ENCODE data around the gene MAP3K1.
A peak's percentile ranks its signal among the peaks of the same experiment; 100 is the strongest.

Gene MAP3K1

DNA sequence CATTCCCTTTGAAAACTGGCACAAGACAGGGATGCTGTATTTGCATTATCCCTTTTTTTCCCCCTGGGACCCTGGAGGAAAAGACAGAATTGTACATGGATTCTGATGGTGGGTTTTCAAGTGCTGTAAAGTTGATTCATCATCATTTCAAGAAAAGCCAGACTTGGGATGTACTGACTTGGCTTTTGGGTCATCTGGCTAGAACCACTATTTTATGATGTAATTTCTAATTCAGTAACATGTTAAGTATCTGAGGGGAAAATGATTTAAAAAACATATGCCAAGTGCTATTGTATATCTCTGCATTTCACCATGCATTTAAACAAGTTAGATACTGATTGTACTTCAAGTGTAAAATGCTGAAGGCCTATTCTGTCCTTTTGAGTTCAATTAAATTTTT is 15.2 kb upstream of the MAP3K1 start:
- no peaks in the 10 kb centered on the region for H3K27me3 ChIP-seq (ENCODE audit: control insufficient read depth, insufficient read depth, low read length)
- H3K9me3 ChIP-seq (ENCODE audit: control insufficient read depth, insufficient read depth, low read length) = no peaks in the 10 kb centered on the region
- no peaks in the 10 kb centered on the region for H3K36me3 ChIP-seq (ENCODE audit: control insufficient read depth, insufficient read depth, low read length)
- H3K4me1 ChIP-seq (ENCODE audit: control insufficient read depth, insufficient read depth, low read length) = no peaks in the 10 kb centered on the region
- DNase-seq (ENCODE audit: low read depth, low spot score) = no peak
- H3K27ac ChIP-seq (ENCODE audit: low read length) = no peak overlapping the region
- no peak overlapping the region for H3K4me3 ChIP-seq (ENCODE audit: low read length)

GRCh38 chr5:56801256-56801655 is 14.1 kb upstream of the MAP3K1 start:
- no peak overlapping the region for H3K4me3 ChIP-seq (ENCODE audit: low read length)
- H3K36me3 ChIP-seq (ENCODE audit: control insufficient read depth, insufficient read depth, low read length) = no peaks in the 10 kb centered on the region
- no peak for DNase-seq (ENCODE audit: low read depth, low spot score)
- WGBS (ENCODE audit: insufficient coverage, insufficient read length) = no CpG with 5 or more reads among the region's 3 CpGs
- no peaks in the 10 kb centered on the region for H3K27me3 ChIP-seq (ENCODE audit: control insufficient read depth, insufficient read depth, low read length)
- H3K27ac ChIP-seq (ENCODE audit: low read length) = no peak overlapping the region
- no peaks in the 10 kb centered on the region for H3K4me1 ChIP-seq (ENCODE audit: control insufficient read depth, insufficient read depth, low read length)
- no peaks in the 10 kb centered on the region for H3K9me3 ChIP-seq (ENCODE audit: control insufficient read depth, insufficient read depth, low read length)

DNA sequence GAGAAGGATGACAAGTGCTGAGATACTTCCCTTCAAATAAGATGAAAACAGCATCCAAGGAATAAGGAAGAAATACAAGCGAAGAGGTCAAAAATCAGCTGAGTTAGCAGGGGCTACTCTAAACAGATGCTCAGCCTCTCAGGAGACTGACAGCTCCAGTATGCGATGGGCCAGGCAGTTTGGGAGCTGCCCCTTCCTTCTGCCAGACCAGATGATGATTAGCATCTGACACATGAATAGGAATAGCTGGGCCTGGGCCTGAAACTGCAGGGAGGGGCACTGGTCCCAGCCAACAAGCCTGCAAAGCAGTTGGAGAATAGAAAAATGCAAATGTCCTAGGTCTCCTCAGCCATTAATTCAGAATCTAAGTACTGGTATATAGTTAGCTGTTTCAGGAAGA is 13.1 kb upstream of the MAP3K1 start:
- DNase-seq (ENCODE audit: low read depth, low spot score) = no peak
- WGBS (ENCODE audit: insufficient coverage, insufficient read length) = no CpG with 5 or more reads among the region's 2 CpGs
- Histone ChIP-seq H3K9me3 (ENCODE audit: control insufficient read depth, insufficient read depth, low read length) (no peaks in the 10 kb centered on the region), H3K27ac (ENCODE audit: low read length) (no peak overlapping the region), H3K36me3 (ENCODE audit: control insufficient read depth, insufficient read depth, low read length) (no peaks in the 10 kb centered on the region), H3K27me3 (ENCODE audit: control insufficient read depth, insufficient read depth, low read length) (no peaks in the 10 kb centered on the region), H3K4me3 (ENCODE audit: low read length) (no peak overlapping the region), H3K4me1 (ENCODE audit: control insufficient read depth, insufficient read depth, low read length) (no peaks in the 10 kb centered on the region)

DNA sequence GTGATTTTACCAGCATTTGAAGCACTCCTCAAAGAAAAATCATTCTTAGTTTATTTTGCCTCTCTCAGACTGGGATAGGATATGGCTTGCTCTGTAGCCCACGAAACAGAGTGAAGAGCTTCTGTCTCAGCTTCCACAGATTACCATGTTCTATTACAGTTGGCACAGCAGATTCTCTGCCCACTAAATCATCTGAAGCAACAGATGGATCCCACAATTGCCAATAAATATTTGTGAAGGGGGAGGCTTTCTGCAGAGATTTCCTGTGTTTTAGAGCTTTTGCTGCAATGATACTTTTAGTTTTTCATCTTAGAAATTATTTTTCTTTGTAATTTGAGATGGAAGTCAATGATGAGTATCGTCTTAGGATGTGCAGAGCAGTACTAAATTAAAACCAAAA is 12.3 kb upstream of the MAP3K1 start:
- H3K9me3 ChIP-seq (ENCODE audit: control insufficient read depth, insufficient read depth, low read length) = no peaks in the 10 kb centered on the region
- H3K27ac ChIP-seq (ENCODE audit: low read length) = no peak overlapping the region
- H3K4me3 ChIP-seq (ENCODE audit: low read length) = no peak overlapping the region
- no CpG with 5 or more reads among the region's 2 CpGs for WGBS (ENCODE audit: insufficient coverage, insufficient read length)
- no peaks in the 10 kb centered on the region for H3K27me3 ChIP-seq (ENCODE audit: control insufficient read depth, insufficient read depth, low read length)
- H3K36me3 ChIP-seq (ENCODE audit: control insufficient read depth, insufficient read depth, low read length) = no peaks in the 10 kb centered on the region
- H3K4me1 ChIP-seq (ENCODE audit: control insufficient read depth, insufficient read depth, low read length) = no peaks in the 10 kb centered on the region
- DNase-seq (ENCODE audit: low read depth, low spot score) = no peak

GRCh38 chr5:56803894-56804293 is 11.5 kb upstream of the MAP3K1 start:
- DNase-seq (ENCODE audit: low read depth, low spot score) = no peak
- Histone ChIP-seq H3K4me1 (ENCODE audit: control insufficient read depth, insufficient read depth, low read length) (no peaks in the 10 kb centered on the region), H3K27ac (ENCODE audit: low read length) (no peak overlapping the region), H3K9me3 (ENCODE audit: control insufficient read depth, insufficient read depth, low read length) (no peaks in the 10 kb centered on the region), H3K4me3 (ENCODE audit: low read length) (no peak overlapping the region), H3K27me3 (ENCODE audit: control insufficient read depth, insufficient read depth, low read length) (no peaks in the 10 kb centered on the region), H3K36me3 (ENCODE audit: control insufficient read depth, insufficient read depth, low read length) (no peaks in the 10 kb centered on the region)
- no CpG with 5 or more reads among the region's 1 CpG for WGBS (ENCODE audit: insufficient coverage, insufficient read length)

GRCh38 chr5:56807679-56808078 is 7.7 kb upstream of the MAP3K1 start:
- Histone ChIP-seq H3K27ac (ENCODE audit: low read length) (no peak overlapping the region), H3K4me3 (ENCODE audit: low read length) (no peak overlapping the region), H3K36me3 (ENCODE audit: control insufficient read depth, insufficient read depth, low read length) (no peaks in the 10 kb centered on the region), H3K9me3 (ENCODE audit: control insufficient read depth, insufficient read depth, low read length) (no peaks in the 10 kb centered on the region), H3K4me1 (ENCODE audit: control insufficient read depth, insufficient read depth, low read length) (no peaks in the 10 kb centered on the region), H3K27me3 (ENCODE audit: control insufficient read depth, insufficient read depth, low read length) (no peaks in the 10 kb centered on the region)
- DNase-seq (ENCODE audit: low read depth, low spot score) = no peak
- no CpG with 5 or more reads among the region's 5 CpGs for WGBS (ENCODE audit: insufficient coverage, insufficient read length)

- no peaks in the 10 kb centered on the region for H3K4me1 ChIP-seq (ENCODE audit: control insufficient read depth, insufficient read depth, low read length)
- no peaks in the 10 kb centered on the region for H3K9me3 ChIP-seq (ENCODE audit: control insufficient read depth, insufficient read depth, low read length)
- no peak overlapping the region for H3K4me3 ChIP-seq (ENCODE audit: low read length)
- no peaks in the 10 kb centered on the region for H3K27me3 ChIP-seq (ENCODE audit: control insufficient read depth, insufficient read depth, low read length)
- H3K36me3 ChIP-seq (ENCODE audit: control insufficient read depth, insufficient read depth, low read length) = no peaks in the 10 kb centered on the region
- H3K27ac ChIP-seq (ENCODE audit: low read length) = no peak overlapping the region
- DNase-seq (ENCODE audit: low read depth, low spot score) = no peak
- no CpG with 5 or more reads among the region's 4 CpGs for WGBS (ENCODE audit: insufficient coverage, insufficient read length)
These were observed 7.1 kb upstream of the MAP3K1 start for GRCh38 chr5:56808211-56808610.

DNA sequence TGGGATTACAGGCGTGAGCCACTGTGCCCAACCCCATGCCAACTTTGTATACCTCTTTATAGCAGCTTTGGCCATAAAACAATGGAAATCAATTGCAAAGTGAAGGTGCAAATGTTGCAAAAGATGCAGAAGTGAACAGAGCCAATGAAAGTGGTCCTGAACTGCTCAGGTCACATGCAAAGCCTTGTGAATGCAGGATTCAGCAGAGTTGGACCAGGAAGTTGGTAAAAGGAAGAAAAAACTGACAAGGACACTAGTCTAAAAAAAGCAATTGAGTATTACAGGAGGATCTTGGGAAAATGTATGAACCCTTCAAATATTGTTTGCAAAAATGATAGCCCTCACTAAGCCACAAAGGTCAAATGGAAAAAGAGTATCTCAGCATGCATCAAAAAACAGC is 4.5 kb upstream of the MAP3K1 start:
- H3K27me3 ChIP-seq (ENCODE audit: control insufficient read depth, insufficient read depth, low read length) = no peaks in the 10 kb centered on the region; the same call in 1 of the 2 replicates
- no peak overlapping the region for H3K4me3 ChIP-seq (ENCODE audit: low read length)
- no peaks in the 10 kb centered on the region for H3K36me3 ChIP-seq (ENCODE audit: control insufficient read depth, insufficient read depth, low read length)
- no peak overlapping the region for H3K27ac ChIP-seq (ENCODE audit: low read length)
- no CpG with 5 or more reads among the region's 1 CpG for WGBS (ENCODE audit: insufficient coverage, insufficient read length)
- H3K9me3 ChIP-seq (ENCODE audit: control insufficient read depth, insufficient read depth, low read length) = no peaks in the 10 kb centered on the region
- H3K4me1 ChIP-seq (ENCODE audit: control insufficient read depth, insufficient read depth, low read length) = no peaks in the 10 kb centered on the region
- no peak for DNase-seq (ENCODE audit: low read depth, low spot score)

- no peaks in the 10 kb centered on the region for H3K4me1 ChIP-seq (ENCODE audit: control insufficient read depth, insufficient read depth, low read length)
- H3K27me3 ChIP-seq (ENCODE audit: control insufficient read depth, insufficient read depth, low read length) = no peaks in the 10 kb centered on the region; the same call in 1 of the 2 replicates
- no peak for DNase-seq (ENCODE audit: low read depth, low spot score)
- H3K36me3 ChIP-seq (ENCODE audit: control insufficient read depth, insufficient read depth, low read length) = no peaks in the 10 kb centered on the region
- no peaks in the 10 kb centered on the region for H3K9me3 ChIP-seq (ENCODE audit: control insufficient read depth, insufficient read depth, low read length)
- no CpG with 5 or more reads among the region's 1 CpG for WGBS (ENCODE audit: insufficient coverage, insufficient read length)
- H3K27ac ChIP-seq (ENCODE audit: low read length) = no peak overlapping the region
- H3K4me3 ChIP-seq (ENCODE audit: low read length) = no peak overlapping the region
These were observed 3.2 kb upstream of the MAP3K1 start for GRCh38 chr5:56812110-56812509.

DNA sequence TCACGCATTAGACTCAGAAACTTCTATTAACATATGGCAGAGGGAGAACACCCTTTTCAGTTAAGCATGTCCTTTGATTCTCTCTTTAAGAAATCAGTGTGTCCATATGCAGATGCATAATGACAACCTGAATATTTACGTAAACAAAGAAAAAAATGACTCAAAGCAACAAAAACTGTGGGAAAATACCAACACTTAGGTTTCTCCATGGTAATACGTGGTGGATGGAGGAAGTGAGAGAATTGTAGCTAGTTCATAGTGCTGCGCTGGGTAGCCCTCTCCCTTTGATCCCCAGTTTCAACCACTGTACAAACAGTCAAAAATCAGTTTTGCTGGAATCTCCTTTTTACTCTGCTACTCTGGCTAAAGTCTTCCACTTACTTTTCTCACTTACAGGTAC is 2.0 kb upstream of the MAP3K1 start:
- no peak for DNase-seq (ENCODE audit: low read depth, low spot score)
- no peaks in the 10 kb centered on the region for H3K9me3 ChIP-seq (ENCODE audit: control insufficient read depth, insufficient read depth, low read length)
- H3K27ac ChIP-seq (ENCODE audit: low read length) = no peak overlapping the region
- no peaks in the 10 kb centered on the region for H3K36me3 ChIP-seq (ENCODE audit: control insufficient read depth, insufficient read depth, low read length)
- no CpG with 5 or more reads among the region's 4 CpGs for WGBS (ENCODE audit: insufficient coverage, insufficient read length)
- H3K4me3 ChIP-seq (ENCODE audit: low read length) = no peak overlapping the region
- no peaks in the 10 kb centered on the region for H3K4me1 ChIP-seq (ENCODE audit: control insufficient read depth, insufficient read depth, low read length)
- H3K27me3 ChIP-seq (ENCODE audit: control insufficient read depth, insufficient read depth, low read length) = no peaks in the 10 kb centered on the region; the same call in 1 of the 2 replicates

DNA sequence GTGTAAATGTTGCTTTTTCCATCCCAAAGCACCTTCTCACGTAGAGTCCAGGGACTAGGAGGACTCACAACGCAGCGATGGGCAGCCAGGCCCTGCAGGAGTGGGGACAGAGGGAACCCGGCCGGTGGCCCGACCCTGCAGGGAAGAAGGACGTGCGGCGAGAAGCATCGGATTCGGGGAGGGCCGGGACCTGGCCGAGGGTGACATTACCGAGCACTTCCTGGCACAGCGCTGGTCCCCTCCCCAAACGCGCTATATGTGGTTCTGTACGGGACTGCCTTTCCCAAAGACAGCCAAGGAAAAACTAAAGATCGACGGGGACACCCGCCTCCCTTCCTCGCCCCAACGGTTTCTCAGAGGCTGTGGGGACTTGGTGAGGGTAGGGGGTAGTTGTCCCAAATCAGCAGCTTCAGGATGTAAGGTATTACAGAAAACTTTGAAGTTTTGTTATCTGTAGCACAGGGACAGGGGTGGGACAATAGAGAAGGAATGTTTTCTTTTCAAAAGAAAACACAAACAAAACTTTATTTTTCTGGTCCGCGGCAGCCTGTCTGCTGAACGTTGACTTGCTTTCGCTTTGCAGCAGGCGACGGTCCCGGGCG is 887 bp upstream of the MAP3K1 start:
- peaks cover 2% of the 10 kb centered on the region; the same call in 1 of the 2 replicates for H3K4me1 ChIP-seq (ENCODE audit: control insufficient read depth, insufficient read depth, low read length)
- H3K9me3 ChIP-seq (ENCODE audit: control insufficient read depth, insufficient read depth, low read length) = no peaks in the 10 kb centered on the region
- H3K27me3 ChIP-seq (ENCODE audit: control insufficient read depth, insufficient read depth, low read length) = no peaks in the 10 kb centered on the region; the same call in 1 of the 2 replicates
- H3K27ac ChIP-seq (ENCODE audit: low read length) = no peak overlapping the region
- no peak for DNase-seq (ENCODE audit: low read depth, low spot score)
- H3K36me3 ChIP-seq (ENCODE audit: control insufficient read depth, insufficient read depth, low read length) = no peaks in the 10 kb centered on the region
- no CpG with 5 or more reads among the region's 31 CpGs for WGBS (ENCODE audit: insufficient coverage, insufficient read length)
- H3K4me3 ChIP-seq (ENCODE audit: low read length) = peak overlapping the region; percentile 93

Data from iPS DF 6.9 (cell line).